ENCODE results near the gene CBLN3.
A peak's percentile ranks its signal among the peaks of the same experiment; 100 is the strongest.
"Not testable (repeated sequence)": the region's sequence is repeated elsewhere in the genome, so short reads cannot be mapped to it uniquely, and the experiment has no call there.

The CBLN3 gene

DNA sequence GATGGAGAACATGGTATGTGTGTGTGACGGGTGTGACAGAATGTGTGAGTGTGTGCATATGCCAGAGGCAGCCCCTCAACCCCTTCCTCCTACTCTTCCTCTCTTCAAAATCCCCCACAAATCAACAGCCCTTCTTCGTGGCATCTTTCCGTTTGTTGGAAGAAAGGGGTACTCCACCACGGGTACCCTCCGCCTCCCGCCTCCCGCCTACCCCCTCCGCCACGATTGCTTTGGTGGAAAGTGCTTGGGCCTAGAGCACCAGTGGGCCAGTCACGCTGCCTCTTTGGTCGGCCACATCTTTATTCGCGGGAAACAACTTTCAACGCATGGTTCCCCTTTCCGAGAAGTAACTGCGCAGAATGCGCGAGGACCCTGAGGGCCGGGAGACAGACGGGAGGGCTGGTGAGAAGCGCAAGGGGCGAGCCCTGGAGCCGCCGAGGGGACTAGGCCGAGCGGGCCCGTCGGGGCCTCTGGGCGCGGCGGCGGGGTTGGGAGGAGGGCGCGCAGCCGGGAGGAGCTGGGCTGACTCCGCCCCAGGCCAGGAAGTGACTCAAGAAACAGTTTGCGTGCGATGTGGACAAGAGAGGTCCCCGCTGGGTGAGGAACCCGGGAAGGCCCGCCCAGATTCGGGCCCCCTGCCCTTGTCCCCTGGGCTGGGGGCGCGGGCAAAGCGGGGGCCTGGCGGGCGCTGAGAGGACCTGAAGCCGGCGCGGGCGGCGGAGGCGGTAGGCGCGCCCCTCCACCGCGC lies at the start of gene CBLN3, which contains the start of gene KHNYN:
Gene CBLN3, minus strand, starts transcription at position 274 of the 748 bp plus-strand sequence. CDS start 614 bp downstream, outside the sequence.
Gene KHNYN, plus strand, starts transcription at position 560 of the 748 bp plus-strand sequence. CDS start 777 bp downstream, outside the sequence.
- Mint-ChIP-seq H3K9me3 (no peaks in the 10 kb centered on the region), H3K27ac (peak within 1 kb of the TSS; percentile 99), H3K27me3 (no peaks in the 10 kb centered on the region), H3K4me1 (peaks cover 66% of the 10 kb centered on the region), H3K4me3 (peak within 1 kb of the TSS; percentile 92 to 93)
- ATAC-seq (peak; percentile 86), DNase-seq (peak; percentile 90 to 92)

DNA sequence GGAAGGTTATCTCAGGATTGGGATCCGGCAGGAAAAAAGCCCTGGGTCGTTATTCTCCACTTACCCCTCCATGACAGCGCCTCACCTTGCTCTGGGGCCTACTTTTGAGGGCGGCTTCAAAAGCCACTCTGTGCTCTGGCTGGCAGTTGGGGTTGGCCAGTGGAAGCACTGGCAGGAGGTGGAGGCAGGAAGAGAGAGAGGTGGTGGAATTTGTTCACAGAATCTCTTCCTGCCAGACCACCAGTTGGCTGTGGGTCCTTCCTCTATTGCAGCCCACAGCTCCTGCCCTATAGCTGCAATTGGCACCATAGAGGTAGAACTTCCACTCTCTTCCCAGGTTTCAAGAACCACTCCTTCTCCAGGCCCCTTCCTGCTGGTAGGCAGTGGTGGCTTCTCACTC lies 45.8 kb upstream of the CBLN3 start:
- no peaks in the 10 kb centered on the region for H3K4me1 Mint-ChIP-seq

DNA sequence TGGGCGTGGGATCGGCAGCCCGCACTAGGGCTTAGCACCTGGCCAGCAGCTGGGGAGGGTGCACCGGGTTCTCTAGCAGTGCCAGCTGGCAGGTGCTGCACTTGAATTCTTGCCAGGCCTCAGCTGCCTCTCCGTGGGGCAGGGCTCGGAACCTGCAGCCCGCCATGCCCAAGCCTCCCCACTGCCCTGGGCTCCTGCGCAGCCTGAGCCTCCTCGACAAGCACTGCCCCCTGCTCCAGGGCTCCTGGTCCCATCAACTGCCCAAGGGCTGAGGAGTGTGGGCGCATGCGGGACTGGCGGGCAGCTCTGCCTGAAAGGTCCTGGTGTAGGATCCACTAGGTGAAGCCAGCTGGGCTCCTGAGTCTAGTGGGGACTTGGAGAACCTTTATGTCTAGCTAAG lies 43.7 kb upstream of the CBLN3 start:
- Mint-ChIP-seq H3K4me3 (no peak overlapping the region), H3K4me1 (no peaks in the 10 kb centered on the region)
- no peak for DNase-seq

More for the DNA sequence above, 45.8 kb upstream of the CBLN3 start:
- Mint-ChIP-seq H3K27ac (no peak overlapping the region), H3K9me3 (peaks cover 5 to 16% of the 10 kb centered on the region in 2 donors), H3K27me3 (no peaks in the 10 kb centered on the region), H3K4me3 (no peak overlapping the region)
- ATAC-seq = no peak
- no peak for DNase-seq

DNA sequence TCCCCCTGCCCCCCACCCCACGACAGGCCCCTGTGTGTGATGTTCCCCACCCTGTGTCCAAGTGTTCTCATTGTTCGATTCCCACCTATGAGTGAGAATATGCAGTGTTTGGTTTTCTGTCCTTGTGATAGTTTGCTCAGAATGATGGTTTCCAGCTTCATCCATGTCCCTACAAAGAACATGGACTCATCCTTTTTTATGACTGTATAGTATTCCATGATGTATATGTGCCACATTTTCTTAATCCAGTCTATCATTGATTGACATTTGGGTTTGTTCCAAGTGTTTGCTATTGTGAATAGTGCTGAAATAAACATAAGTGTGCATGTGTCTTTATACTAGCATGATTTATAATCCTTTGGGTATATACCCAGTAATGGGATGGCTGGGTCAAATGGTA lies 41.0 kb upstream of the CBLN3 start:
- H3K9me3 Mint-ChIP-seq, H3K27ac Mint-ChIP-seq, H3K27me3 Mint-ChIP-seq, ATAC-seq, H3K4me1 Mint-ChIP-seq, DNase-seq, H3K4me3 Mint-ChIP-seq: not testable (repeated sequence)

More for the DNA sequence above, 43.7 kb upstream of the CBLN3 start:
- Mint-ChIP-seq H3K27me3 (no peaks in the 10 kb centered on the region), H3K27ac (no peak overlapping the region), H3K9me3 (peaks cover 5 to 9% of the 10 kb centered on the region in 2 donors)
- no peak for ATAC-seq

DNA sequence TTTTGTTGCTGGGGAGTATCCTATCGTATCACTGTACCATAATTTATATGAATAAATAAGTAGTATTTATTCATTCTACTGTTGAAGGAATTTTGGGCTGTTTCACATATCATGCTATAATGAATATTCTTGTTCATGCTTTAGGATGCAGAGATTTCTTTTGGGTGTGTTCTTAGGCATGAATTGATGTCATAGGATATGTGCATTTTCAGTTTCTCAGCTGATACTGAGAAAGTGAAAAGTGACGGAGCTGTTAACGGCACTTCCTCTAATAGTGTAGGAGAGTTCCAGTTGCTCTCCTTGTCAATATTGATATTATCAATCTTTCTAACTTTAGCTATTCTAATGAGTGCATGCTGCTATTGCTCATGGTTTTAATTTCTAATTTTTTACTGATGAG lies 36.3 kb upstream of the CBLN3 start:
- H3K27me3 Mint-ChIP-seq = no peaks in the 10 kb centered on the region

DNA sequence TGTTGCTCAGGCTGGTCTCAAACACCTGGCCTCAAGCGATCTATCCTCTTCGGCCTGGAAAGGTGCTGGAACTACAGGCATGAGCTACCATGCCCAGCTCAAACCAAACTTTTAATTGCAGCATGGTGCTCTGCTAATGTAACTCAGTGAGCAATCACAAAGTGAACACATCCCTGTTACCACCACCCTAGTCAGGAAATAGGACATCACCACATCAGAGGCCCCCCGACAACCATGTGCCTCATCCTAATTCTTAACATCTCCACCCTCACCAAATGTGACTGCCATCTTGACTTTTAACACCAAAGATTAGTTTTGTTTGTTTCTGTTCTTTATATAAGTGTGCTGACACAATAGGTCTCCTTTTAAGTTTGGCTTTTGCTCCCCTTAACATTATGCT lies 35.9 kb upstream of the CBLN3 start:
- no peak for ATAC-seq
- peaks cover 0 to under 1% of the 10 kb centered on the region in 2 donors for H3K9me3 Mint-ChIP-seq

More for the DNA sequence above, 36.3 kb upstream of the CBLN3 start:
- no peak overlapping the region for H3K4me3 Mint-ChIP-seq
- peaks cover 0 to 5% of the 10 kb centered on the region in 2 donors for H3K9me3 Mint-ChIP-seq
- ATAC-seq = no peak
- no peak for DNase-seq
- peaks cover 36% of the 10 kb centered on the region for H3K4me1 Mint-ChIP-seq
- H3K27ac Mint-ChIP-seq = no peak overlapping the region

DNA sequence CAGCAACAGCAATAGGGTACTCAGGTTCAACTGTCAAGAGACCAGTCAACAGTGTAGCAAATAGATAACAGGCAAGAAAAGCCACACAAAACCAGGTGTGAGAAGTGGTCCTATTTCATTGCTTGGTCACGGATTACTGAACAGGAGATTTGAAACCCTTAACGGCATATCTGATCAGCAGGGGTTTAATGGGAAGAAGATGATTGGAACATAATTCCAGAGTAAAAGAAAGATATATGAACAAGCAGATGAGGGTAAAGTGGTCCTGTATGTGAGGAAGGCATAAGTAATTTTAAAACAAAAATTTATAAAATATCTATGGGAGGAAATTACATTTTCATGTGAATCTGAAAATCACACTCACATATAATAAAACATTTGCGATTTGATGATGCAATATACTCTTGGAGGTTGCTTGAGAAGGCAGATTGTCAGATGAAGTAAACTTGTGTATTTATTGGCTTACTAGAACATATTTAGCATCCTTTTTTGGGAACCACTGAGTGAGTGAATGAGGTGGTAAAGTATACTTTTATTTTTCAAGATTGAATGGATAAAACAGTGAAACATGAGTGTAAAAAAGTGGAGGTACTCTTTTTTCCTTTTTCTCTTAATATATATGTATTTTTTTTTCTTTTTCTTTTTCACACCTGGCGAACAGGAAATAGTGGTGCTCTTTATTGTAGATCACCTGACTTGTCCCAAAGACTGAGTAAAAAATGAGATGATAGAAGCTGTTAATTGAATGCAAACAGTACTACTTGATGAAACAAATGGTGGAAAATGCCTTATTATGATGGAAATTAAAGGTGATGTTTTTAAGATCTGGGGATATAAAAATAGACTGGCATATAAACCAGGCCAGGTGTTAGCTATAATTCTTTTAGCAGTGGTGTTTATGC lies 34.7 kb upstream of the CBLN3 start:
- DNase-seq = no peak
- H3K9me3 Mint-ChIP-seq = no peaks in the 10 kb centered on the region
- peak overlapping the region; percentile 27 to 92 for H3K27ac Mint-ChIP-seq
- H3K27me3 Mint-ChIP-seq = no peaks in the 10 kb centered on the region
- ATAC-seq = no peak
- peaks cover 36% of the 10 kb centered on the region for H3K4me1 Mint-ChIP-seq
- H3K4me3 Mint-ChIP-seq = peak overlapping the region in 1 of 2 donors; percentile 52

More for the DNA sequence above, 35.9 kb upstream of the CBLN3 start:
- H3K27ac Mint-ChIP-seq = no peak overlapping the region
- peak overlapping the region in 1 of 2 donors; percentile 34 for H3K4me3 Mint-ChIP-seq
- H3K4me1 Mint-ChIP-seq = peaks cover 36% of the 10 kb centered on the region
- no peak for DNase-seq
- H3K27me3 Mint-ChIP-seq = no peaks in the 10 kb centered on the region

DNA sequence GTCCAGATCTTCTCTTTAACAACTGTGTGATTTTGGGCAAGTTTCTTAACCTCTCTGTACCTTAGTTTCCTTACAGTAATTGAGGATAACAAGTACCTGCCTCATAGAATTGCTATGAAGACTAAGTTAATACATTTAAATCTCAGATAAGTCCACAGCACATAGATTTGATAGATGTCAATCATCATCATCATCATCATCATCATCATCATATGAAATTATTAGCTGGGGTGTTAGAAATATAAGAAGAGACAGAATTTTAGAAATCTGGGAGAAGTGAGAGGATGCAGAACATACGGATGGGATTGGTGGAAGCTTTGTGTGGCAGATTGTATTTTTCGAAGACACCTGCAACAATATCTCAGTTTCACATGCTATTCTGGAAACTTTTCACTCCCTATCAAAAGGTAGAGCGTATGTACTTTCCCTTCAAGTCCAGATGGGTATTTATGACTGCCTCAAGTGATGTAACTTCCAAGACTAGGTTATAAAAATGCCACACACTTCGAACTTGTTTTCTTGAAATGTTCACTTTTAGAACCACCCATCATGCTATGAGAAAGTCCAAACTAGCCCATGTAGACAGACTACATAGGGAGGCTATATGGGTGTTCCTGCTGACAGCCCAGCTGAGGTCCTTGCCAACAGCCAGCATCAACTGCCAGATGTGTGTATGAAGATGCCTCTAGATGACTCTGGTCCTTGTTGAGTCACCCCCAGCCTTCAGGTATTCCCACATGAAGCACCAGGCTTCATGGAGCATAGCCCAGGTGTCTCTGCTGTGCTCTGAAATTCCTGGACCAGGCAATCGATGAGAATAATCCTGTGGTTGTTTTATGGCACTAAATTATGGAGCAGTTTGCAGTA lies 33.8 kb upstream of the CBLN3 start:
- Mint-ChIP-seq H3K27me3 (no peaks in the 10 kb centered on the region), H3K27ac (peak overlapping the region; percentile 27 to 92)

DNA sequence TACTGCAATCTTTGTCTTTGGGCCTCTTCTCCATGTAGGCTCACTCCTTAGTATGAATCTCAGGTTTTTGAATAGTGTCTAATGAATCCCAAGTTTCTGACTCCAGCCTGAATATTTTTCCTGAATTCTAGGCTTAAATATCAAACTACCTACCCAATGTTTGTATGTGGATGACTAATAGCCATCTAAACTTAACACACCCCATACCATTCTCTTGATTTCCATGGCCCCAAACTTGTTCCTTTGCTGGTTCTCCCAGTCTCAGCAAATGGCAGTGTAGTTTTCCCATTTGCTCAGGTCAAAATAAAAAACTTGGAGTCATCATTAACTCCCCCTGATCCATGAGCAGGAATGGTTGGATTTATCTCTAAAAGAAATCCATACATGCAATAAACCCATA lies 31.9 kb upstream of the CBLN3 start:
- Mint-ChIP-seq H3K27ac (no peak overlapping the region), H3K27me3 (no peaks in the 10 kb centered on the region), H3K4me1 (peaks cover 35% of the 10 kb centered on the region)

More for the DNA sequence above, 33.8 kb upstream of the CBLN3 start:
- ATAC-seq (no peak), DNase-seq (no peak)
- Mint-ChIP-seq H3K4me3 (no peak overlapping the region), H3K9me3 (no peaks in the 10 kb centered on the region), H3K4me1 (peaks cover 36% of the 10 kb centered on the region)

DNA sequence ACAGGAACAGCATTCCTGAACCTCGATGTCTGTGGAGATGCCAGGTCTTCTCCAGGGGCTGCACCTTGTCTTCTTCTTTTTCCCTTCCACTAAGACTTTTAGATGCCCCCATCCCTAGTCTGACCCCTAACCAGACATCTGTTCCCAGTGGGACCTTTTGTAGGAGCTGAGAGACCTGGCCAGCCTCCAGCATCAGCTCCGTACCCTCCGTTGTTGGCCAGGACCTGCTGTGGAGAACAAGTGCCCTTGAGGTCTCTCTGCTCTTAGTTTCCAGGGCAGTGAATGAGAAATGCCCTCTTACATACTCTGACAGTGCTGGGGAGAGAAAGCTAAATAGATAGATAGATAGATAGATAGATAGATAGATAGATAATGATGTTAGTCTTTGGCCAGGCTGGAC lies 29.9 kb upstream of the CBLN3 start:
- Mint-ChIP-seq H3K4me3 (no peak overlapping the region), H3K9me3 (peaks cover 0 to 7% of the 10 kb centered on the region in 2 donors), H3K27ac (no peak overlapping the region), H3K4me1 (peaks cover 16% of the 10 kb centered on the region), H3K27me3 (no peaks in the 10 kb centered on the region)
- no peak for ATAC-seq
- no peak for DNase-seq

More for the DNA sequence above, 31.9 kb upstream of the CBLN3 start:
- peaks cover 0 to 7% of the 10 kb centered on the region in 2 donors for H3K9me3 Mint-ChIP-seq
- no peak for ATAC-seq
- H3K4me3 Mint-ChIP-seq = no peak overlapping the region
- DNase-seq = no peak

DNA sequence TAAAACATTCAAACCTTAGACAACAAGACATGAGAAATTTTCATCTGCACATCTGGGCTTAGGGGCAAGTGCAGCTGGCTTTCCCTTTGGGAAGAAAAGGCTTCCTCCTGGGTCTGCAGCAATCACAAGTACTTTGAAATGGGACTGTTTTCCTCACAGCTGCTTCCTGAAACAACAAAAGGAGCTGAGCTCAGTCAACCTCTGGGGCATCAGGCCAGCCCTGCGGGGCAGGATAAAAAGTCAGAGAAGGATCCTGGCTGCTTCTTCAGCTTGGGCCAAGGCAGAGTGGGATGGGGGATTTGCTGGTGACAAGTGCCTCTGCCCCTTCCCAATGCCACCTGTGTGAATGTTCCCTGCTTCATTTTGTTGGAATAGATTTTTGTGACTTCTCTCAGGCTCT lies 29.3 kb upstream of the CBLN3 start:
- H3K4me3 Mint-ChIP-seq = no peak overlapping the region
- DNase-seq (no peak), ATAC-seq (no peak)
- H3K9me3 Mint-ChIP-seq = peaks cover 0 to 12% of the 10 kb centered on the region in 2 donors
- no peak overlapping the region for H3K27ac Mint-ChIP-seq
- peaks cover 10% of the 10 kb centered on the region for H3K4me1 Mint-ChIP-seq
- H3K27me3 Mint-ChIP-seq = no peaks in the 10 kb centered on the region

DNA sequence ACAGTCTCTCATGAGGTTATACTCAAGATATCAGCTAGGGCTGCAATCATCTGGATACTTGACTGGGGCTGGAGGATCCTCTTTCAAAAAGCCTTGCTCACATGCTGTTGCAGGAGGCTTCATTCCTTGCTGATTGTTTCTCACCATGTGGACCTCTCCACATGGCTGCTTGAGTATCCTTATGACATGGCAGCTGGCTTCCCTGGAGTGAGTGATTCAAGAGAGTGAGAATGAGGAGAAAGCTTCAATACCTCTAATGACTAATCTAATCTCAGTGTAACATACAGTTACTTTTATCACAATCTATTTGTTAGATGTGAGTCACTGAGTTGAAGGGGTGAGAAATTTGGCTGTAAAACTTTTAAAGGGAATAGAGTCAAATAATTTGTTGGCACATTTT lies 27.5 kb upstream of the CBLN3 start:
- Mint-ChIP-seq H3K27me3 (no peaks in the 10 kb centered on the region), H3K4me1 (no peaks in the 10 kb centered on the region), H3K4me3 (no peak overlapping the region), H3K27ac (no peak overlapping the region), H3K9me3 (peaks cover 0 to 13% of the 10 kb centered on the region in 2 donors)
- ATAC-seq (peak; percentile 40), DNase-seq (no peak)

DNA sequence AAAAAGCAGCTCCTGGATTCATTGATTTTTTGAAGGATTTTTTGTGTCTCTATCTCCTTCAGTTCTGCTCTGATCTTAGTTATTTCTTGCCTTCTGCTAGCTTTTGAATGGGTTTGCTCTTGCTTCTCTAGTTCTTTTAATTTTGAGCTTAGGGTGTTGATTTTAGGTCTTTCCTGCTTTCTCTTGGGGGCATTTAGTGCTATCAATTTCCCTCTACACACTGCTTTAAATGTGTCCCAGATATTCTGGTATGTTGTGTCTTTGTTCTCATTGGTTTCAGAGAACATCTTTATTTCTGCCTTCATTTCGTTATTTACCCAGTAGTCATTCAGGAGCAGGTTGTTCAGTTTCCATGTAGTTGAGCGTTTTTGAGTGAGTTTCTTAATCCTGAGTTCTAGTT lies 21.4 kb upstream of the CBLN3 start:
- not testable (repeated sequence) for ATAC-seq, DNase-seq, H3K27ac Mint-ChIP-seq, H3K4me1 Mint-ChIP-seq, H3K4me3 Mint-ChIP-seq, H3K27me3 Mint-ChIP-seq, H3K9me3 Mint-ChIP-seq

DNA sequence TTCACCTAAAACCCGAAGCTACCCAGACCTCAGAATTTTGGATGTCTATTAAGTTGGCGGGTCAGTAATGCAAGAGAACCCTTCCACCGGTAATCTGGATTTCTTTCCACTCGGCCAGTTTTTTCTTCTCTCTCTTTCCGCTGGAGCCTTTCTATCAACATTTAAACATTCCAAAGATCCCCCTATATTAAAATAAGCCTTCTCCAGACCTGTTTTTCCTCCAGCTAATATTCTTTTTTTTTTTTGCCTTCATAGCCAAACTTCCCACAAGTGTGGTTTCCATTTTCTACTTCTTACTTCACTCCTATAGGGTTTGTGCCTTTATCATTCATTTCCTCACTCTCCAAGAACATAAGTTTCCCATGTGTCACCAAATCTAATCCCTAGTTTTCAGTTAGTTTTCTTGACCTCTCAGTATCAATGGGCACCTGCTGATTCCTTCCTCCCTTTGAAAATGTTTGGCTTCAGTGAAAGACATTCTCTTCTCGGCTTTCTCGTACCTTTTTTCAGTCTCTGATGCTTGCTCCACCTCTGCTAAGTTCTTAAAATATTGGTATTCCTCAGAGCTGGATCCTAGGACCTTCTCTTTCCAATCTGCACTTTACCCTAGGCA lies 13.7 kb upstream of the CBLN3 start:
- peaks cover 44% of the 10 kb centered on the region for H3K4me1 Mint-ChIP-seq
- DNase-seq (no peak), ATAC-seq (no peak)
- peak overlapping the region; percentile 94 to 95 for H3K4me3 Mint-ChIP-seq
- H3K27me3 Mint-ChIP-seq = no peaks in the 10 kb centered on the region
- H3K9me3 Mint-ChIP-seq = no peaks in the 10 kb centered on the region
- peak overlapping the region; percentile 98 to 99 for H3K27ac Mint-ChIP-seq
